GM19395 (cell line): ENCODE measurements around the gene PLCL1.

Experiments used
- ATAC-seq: cut with Tn5 transposase; IDR thresholded peaks from one replicate; pipeline ENCODE4 v1.9.1; 2021; ENCODE audit warnings: mild to moderate bottlenecking, moderate library complexity; ENCODE audit not compliant: unreplicated experiment

The PLCL1 gene

DNA sequence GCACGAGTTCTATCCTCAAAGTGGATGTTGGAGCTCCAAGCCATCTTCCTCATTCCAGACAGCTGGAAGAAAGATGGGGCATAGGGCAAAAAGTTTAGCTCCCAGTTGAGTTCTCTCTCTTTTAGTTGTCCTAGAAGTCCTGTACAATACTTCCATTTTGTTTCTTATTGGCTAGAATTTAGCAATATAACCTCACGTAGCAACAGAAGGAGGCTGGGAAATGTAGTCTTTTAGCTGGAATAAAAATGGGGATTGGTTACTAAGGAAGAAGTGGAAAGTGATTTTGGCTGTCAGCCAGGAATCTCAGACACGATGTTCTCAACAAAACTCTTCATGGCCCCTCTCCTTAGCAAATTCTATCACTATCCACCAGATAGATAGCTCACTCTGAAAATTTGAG is 79.9 kb downstream of the PLCL1 start:
- ATAC-seq: no peak

DNA sequence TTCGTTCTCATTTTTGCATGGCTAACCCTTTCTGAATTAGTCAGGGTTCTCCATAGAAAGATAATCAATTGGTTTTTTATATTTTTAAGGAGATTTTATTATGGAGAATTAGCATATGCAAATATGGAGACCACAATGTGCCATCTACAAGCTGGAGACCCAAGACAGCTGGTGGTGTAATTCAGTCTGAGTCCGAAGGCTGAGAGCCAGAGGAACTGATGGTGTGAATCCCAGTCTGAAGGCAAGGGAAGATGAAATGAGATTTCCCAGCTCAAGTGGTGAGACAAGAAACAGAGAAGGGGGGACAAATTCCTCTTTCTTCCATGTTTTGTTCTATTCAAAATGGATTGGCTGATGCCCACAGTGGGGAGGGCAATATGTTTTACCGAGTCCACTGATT is 80.7 kb downstream of the PLCL1 start:
- no peak for ATAC-seq

DNA sequence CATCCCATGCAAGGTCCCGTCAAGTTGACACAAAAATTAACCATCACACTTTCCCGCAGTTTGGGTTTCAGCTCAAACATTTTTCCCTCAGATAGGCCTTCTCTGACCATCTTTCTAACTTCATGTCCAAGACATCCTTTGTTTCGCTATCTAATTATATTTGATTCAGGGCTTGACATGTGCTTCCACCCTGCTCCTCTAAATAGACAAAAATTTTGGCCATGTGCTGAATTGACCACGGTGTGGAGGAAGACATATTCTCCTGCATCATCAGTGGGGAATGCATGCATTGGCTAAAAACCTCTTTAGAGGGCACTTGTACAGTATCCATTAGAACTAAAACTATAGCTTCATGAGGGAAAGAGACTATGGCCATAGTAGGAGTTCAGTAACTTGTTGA is 81.2 kb downstream of the PLCL1 start:
- no peak for ATAC-seq

- ATAC-seq: no peak
Measured at GRCh38 chr2:197888321-197888720, 83.9 kb downstream of the PLCL1 start.

DNA sequence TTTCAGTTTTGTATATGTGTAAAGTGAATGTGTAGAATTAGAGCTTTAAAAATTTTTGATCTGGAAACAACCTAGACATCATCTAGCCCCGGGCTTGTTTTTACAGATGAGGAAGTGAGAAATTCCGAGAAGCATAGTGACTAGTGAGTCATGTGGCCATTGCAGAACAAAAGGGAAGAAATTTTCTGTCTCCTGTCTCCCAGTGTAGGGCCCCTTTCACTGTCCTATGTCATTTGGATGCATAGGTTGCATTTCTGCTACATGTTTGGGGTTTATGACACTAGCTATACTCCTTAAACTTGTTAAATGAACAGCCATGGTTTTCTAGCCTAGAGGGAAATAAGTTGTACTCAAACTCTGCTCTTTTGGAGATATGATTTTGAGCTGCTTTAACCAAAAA is 84.6 kb downstream of the PLCL1 start:
- peak; percentile 99 for ATAC-seq

- ATAC-seq: no peak
Measured at GRCh38 chr2:197890168-197890567, 85.8 kb downstream of the PLCL1 start.

DNA sequence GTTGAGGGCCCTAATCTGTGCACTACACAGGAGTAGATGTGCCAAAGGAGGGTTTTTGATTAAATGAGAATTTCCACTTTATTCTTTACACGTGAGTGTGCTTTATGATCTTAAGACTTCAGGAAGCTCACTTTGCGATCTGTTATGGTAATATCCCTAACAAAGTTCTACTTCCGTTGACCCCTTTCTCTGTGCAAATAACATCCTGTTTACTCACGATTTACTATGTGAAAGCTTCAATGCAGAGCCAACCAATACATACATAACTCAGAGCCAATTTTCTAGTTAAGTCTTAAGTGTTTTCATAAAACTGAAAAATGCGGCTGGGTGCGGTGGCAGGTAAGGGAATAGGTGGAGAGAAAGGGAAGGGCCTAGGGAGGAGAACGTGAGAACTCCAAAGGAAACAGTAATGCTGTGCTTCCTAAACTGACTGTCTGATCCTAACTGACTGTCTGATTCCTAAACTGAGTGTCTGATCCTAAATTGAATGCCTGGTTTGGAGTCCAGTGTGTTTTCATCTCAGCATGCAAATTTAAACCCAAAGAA is 87.6 kb downstream of the PLCL1 start:
- no peak for ATAC-seq

GRCh38 chr2:197893403-197894177 is 89.2 kb downstream of the PLCL1 start:
- ATAC-seq: no peak

- ATAC-seq: no peak
Measured at GRCh38 chr2:197894751-197895274, 90.4 kb downstream of the PLCL1 start.

DNA sequence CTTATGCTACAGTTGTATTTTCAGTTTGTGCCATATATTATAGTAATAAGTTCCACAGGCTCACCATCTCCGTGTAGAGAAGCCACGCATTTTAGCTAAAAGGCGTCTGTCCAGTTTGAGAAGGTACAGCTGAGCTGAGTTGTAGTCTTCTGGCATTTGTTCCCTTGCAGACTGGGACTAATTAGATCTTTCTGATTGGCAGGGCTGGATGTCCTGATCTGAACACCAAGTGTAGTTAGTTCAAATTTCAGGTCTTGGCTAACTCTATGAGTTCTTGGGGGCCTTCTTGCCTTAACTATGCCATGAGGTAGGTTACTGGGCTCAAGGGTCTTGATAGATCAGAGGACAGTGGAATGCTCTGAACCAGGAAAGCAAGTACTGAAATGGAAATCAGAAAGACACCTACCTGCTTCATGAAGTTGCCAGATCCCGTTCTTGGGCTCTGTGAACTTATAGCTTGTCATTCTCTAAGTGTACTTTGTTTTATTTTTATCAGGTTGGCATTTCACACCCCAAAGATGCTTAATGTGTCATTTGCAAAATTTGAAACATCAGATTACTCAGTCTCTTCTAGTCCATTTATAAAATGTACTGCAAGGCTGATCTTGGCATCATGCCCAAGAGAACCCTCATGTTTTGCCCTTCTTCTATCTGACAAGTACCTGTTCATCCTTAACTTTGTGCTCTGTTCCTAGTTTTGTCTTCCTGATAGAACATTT is 93.7 kb downstream of the PLCL1 start:
- ATAC-seq: no peak

DNA sequence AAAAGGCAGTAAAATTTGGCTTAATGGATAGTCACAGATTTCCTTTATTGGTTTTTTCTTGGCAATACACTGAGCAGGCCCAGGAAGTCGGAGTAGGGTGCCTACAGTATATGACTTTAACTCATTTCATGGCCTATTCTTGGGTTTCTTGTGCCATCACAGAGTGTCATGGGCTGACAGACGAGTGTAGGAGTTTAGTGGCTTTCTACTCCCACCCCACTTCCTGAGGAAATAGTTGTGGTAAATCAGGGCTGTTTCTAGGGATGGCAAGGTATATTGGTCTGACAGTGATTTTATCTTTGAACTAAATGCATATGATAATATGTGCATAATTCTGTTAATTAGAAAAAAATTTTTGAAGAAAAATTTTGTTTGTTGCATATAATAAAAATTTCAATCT is 100.1 kb downstream of the PLCL1 start:
- no peak for ATAC-seq

GRCh38 chr2:197908156-197908555 is 103.8 kb downstream of the PLCL1 start:
- no peak for ATAC-seq

DNA sequence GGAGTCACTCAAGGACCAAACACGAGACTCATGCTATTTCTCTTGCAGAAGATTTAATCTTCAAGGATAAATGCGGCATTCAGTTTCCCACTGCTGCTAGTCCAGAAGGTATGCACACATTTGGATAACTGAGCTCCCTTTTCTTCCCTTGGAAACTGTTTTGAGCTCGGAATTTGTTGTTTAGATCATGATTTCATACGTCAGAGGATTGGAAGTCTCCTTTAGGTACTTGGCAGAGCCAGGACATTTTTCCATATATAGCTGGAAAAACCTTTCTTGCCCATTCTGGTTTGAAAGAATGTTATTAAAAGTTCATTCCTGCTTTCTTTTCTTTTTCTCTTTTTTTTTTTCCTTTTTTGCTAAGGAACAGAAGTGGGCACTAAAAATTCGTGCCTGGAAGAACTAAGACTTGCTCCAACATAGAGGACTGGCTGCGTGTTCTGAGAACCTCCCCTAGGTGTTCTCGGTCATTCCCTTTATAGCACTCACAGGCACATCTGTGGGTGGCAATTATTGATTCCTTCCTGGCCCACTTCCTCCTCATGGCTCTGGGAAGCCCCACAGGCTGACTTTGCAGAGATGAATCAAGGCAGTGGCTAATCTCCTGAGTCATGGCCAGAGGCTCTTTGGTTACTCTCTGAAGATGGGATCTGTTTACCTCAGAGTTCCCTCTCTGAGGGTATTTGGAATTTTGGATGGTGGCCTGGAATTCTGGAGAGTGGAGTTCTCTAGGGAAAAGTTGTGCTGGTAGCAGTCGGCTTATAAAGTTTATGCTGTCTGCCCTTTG is 104.8 kb downstream of the PLCL1 start:
- ATAC-seq: no peak

DNA sequence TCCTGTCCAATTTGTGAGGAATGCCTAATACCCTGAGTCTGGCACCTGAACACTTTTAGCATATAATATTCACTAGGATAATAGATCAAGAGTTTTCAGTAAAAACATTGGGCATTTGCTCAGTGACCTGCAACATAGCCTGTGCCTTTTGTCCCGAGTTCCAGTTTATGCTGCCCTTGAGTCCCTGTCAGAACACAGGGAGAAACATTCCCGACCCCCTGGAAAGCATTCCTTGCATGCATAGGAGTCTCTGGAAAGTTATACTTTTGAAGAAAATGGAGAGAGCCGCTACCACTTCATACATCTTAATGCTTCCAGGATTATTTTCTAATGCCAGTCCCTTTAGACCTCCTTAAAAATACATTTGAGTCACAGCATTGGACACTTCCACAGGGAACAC is 107.3 kb downstream of the PLCL1 start:
- no peak for ATAC-seq

DNA sequence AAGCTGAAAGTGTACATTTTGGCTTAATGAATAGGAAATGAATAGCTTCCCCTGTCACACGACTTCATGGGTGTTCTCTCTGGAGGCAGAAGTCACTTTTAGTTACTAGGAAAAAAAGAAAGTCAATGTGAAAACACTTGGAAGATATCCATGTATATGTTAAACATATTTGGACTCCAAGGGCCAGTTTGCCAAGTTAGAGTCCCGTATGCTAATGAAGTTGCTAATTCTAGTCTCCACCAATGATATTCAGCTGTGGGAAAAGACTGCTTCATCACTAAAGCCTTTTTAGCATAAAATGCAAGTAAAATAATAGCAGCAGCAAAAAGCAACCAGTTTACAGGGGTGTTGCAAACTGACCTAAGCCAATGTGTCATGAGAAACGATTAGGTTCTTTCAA is 108.7 kb downstream of the PLCL1 start:
- ATAC-seq: no peak

DNA sequence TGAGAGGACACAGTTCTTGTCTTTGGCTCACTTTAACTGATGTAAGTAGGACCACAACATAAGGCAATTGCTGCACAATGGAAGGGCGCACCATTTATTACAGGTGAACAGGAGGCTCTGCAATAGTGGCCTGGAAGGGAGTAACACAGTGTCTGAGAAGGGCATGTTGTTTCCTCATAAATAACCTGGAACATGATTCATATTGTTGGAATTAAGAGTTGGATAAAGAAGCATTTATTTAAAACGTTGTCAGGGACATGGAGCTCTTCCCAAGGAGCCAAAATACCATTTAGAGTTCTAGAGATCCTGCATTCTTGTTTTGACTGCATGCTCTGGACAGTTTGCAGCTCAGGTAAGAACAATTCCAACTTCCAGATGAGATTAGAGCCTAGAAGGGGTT is 110.4 kb downstream of the PLCL1 start:
- no peak for ATAC-seq

GRCh38 chr2:197915548-197916265 is 111.3 kb downstream of the PLCL1 start:
- no peak for ATAC-seq

- no peak for ATAC-seq
Measured at GRCh38 chr2:197919487-197919886, 115.1 kb downstream of the PLCL1 start.

- no peak for ATAC-seq
Measured at GRCh38 chr2:197920088-197920487, 115.7 kb downstream of the PLCL1 start.

GRCh38 chr2:197920592-197921201 is 116.3 kb downstream of the PLCL1 start:
- ATAC-seq: no peak
